Transverse colon (tissue), 4 donors: ENCODE results near the gene RNF168. TPM values are rescaled to one million over a fixed set of nuclear protein-coding genes. Genes with fewer than 3 reads are reported as not detected.

Source experiments
- DNase-seq: peaks from one replicate; pipeline ENCODE4 v3.0.0-alpha.2; 2019
- H3K27ac ChIP-seq, 4 donors: fragments of 200-600 bp; sonication (generic); 2 replicates each; pipeline ENCODE4 v1.5.1; 2016 to 2018; ENCODE audit warnings: inconsistent platforms in 4 of 4
- H3K27me3 ChIP-seq: fragments of 200-600 bp; sonication (generic); 2 replicates; pipeline ENCODE4 v1.5.1; 2017; ENCODE audit warnings: inconsistent platforms
- H3K36me3 ChIP-seq, 4 donors: fragments of 200-600 bp; sonication (generic); 2 replicates each; pipeline ENCODE4 v1.5.1; 2017 to 2019; ENCODE audit warnings: inconsistent platforms in 4 of 4
- H3K4me1 ChIP-seq, 4 donors: fragments of 200-600 bp; sonication (generic); 2 replicates each; pipeline ENCODE4 v1.5.1; 2017 to 2020; ENCODE audit warnings: inconsistent platforms in 4 of 4
- H3K4me3 ChIP-seq, 4 donors: fragments of 200-600 bp; sonication (generic); 1 replicate in 1 of 4; 2 replicates in 3 of 4; pipeline versions ENCODE4 v1.5.1 to v1.6.1; 2017 to 2019; ENCODE audit warnings: inconsistent platforms in 4 of 4
- H3K9me3 ChIP-seq, 2 donors: fragments of 200-600 bp; sonication (generic); 2 replicates each; pipeline ENCODE4 v1.5.1; 2017 to 2019; ENCODE audit warnings: inconsistent platforms in 2 of 2
- CTCF ChIP-seq, 5 experiments: fragments of 200-600 bp in 3 of 5; fragments of 450-650 bp in 2 of 5; sonication (generic) in 3 of 5; IDR thresholded peaks; 1 replicate in 2 of 5; 2 replicates in 3 of 5; pipeline ENCODE4 v1.5.1; 2016 to 2017; ENCODE audit warnings: antibody characterized with exemption in 5 of 5, inconsistent platforms in 3 of 5, mild to moderate bottlenecking in 2 of 5, moderate library complexity in 1 of 5
- EP300 ChIP-seq: sonication (generic); formaldehyde crosslinking; IDR thresholded peaks from one replicate; pipeline ENCODE4 v1.6.1; 2017; ENCODE audit warnings: antibody characterized with exemption, low read depth
- POLR2A ChIP-seq: fragments of 450-650 bp; IDR thresholded peaks from one replicate; pipeline ENCODE4 v1.6.1; 2016; ENCODE audit warnings: antibody characterized with exemption, mild to moderate bottlenecking, moderate library complexity
- POLR2AphosphoS5 ChIP-seq, 3 donors: sonication (generic); formaldehyde crosslinking; IDR thresholded peaks; one replicate each; pipeline ENCODE4 v1.6.1; 2016; ENCODE audit warnings: antibody characterized with exemption in 3 of 3
- WGBS, 2 donors: methylation state at CpG; one replicate each; pipeline ENCODE4 v1.1.5; 2018; ENCODE audit warnings: low coverage in 1 of 2; 5-methylcytosine and 5-hydroxymethylcytosine counted together
- in situ Hi-C, 4 donors: fragments of 200-750 bp; cut with MboI; loops; one replicate each; pipeline versions ENCODE4 v1.15.0 to v1.15.1; 2017; ENCODE audit warnings: low sequenced_read_pairs in 3 of 4, low pct_ligation_motif_present in 1 of 4, low pct_unique_long_range_greater_than_20kb in 1 of 4
- intact Hi-C: fragments of 100-400 bp; cut with DNase I; formaldehyde crosslinking; loops from one replicate; pipeline ENCODE4 v1.15.1; 2023; ENCODE audit warnings: low total_unique reads
- total RNA-seq, 4 donors: library from RNA; depleted of rRNA; stranded (reverse); fragments of >200 nt; gene quantifications; one replicate each; pipeline ENCODE4 v1.1.0, GENCODE V29; 2016

RNF168 gene
- total RNA-seq, 4 donors from 2014 or later, result 17.3 to 221 (median 19.5) TPM

- intact Hi-C loops, result no loop called here
- no peaks in the 10 kb centered on the region for H3K9me3 ChIP-seq
- in situ Hi-C loops, result no loop called here
- WGBS, 2 donors, result 80 to 93% methylated on average over 7 to 8 of the region's 8 CpGs
- H3K36me3 ChIP-seq, result no peaks in the 10 kb centered on the region
- peaks cover 0 to 32% (median 16%) of the 10 kb centered on the region in 4 donors for H3K4me1 ChIP-seq
- H3K4me3 ChIP-seq, result no peak overlapping the region
- no peak for TF ChIP-seq POLR2AphosphoS5 (IDR thresholded peaks at IDR 0.05)
- TF ChIP-seq CTCF (IDR thresholded peaks at IDR 0.05), result no peak
- no peak for TF ChIP-seq POLR2A
- no peak for TF ChIP-seq EP300
- no peak for DNase-seq
- H3K27me3 ChIP-seq, result no peaks in the 10 kb centered on the region
- H3K27ac ChIP-seq, result no peak overlapping the region
These were observed 5.3 kb downstream of the RNF168 start for GRCh38 chr3:196498297-196498696.

- 80 to 84% methylated on average over 2 to 4 of the region's 4 CpGs for WGBS, 2 donors
- intact Hi-C loops, result no loop called here
- no peak overlapping the region for H3K27ac ChIP-seq
- DNase-seq, result no peak
- H3K9me3 ChIP-seq, result no peaks in the 10 kb centered on the region
- in situ Hi-C loops, result no loop called here
- H3K27me3 ChIP-seq, result no peaks in the 10 kb centered on the region
- H3K4me1 ChIP-seq, result peaks cover 0 to 27% (median 14%) of the 10 kb centered on the region in 4 donors
- no peaks in the 10 kb centered on the region for H3K36me3 ChIP-seq
- TF ChIP-seq EP300 (no peak), POLR2AphosphoS5 (IDR thresholded peaks at IDR 0.05) (no peak), POLR2A (no peak), CTCF (IDR thresholded peaks at IDR 0.05) (no peak)
- no peak overlapping the region for H3K4me3 ChIP-seq
These were observed 7.4 kb downstream of the RNF168 start for GRCh38 chr3:196496183-196496582.

GRCh38 chr3:196493292-196493691, 10.3 kb downstream of the RNF168 start:
- Histone ChIP-seq H3K4me3 (no peak overlapping the region), H3K27me3 (no peaks in the 10 kb centered on the region), H3K36me3 (no peaks in the 10 kb centered on the region), H3K4me1 (peaks cover 0 to under 1% (median 0%) of the 10 kb centered on the region in 4 donors), H3K27ac (no peak overlapping the region), H3K9me3 (no peaks in the 10 kb centered on the region)
- WGBS, 2 donors, result 97 to 100% methylated on average over 2 to 7 of the region's 7 CpGs
- in situ Hi-C loops (no loop called here), intact Hi-C loops (no loop called here)
- TF ChIP-seq EP300 (no peak), CTCF (IDR thresholded peaks at IDR 0.05) (no peak), POLR2AphosphoS5 (IDR thresholded peaks at IDR 0.05) (no peak), POLR2A (no peak)
- no peak for DNase-seq

- no peaks in the 10 kb centered on the region for H3K4me1 ChIP-seq
- WGBS, 2 donors, result 96 to 100% methylated on average over 2 of the region's 2 CpGs
- H3K27ac ChIP-seq, result no peak overlapping the region
- H3K36me3 ChIP-seq, result peaks cover 0 to 5% (median 2%) of the 10 kb centered on the region in 4 donors
- H3K27me3 ChIP-seq, result no peaks in the 10 kb centered on the region
- H3K4me3 ChIP-seq, result no peak overlapping the region
- intact Hi-C loops, result no loop called here
- TF ChIP-seq POLR2A (no peak), EP300 (no peak), CTCF (IDR thresholded peaks at IDR 0.05) (no peak), POLR2AphosphoS5 (IDR thresholded peaks at IDR 0.05) (no peak)
- DNase-seq, result no peak
- no peaks in the 10 kb centered on the region for H3K9me3 ChIP-seq
- in situ Hi-C loops, result no loop called here
These were observed 11.5 kb downstream of the RNF168 start for GRCh38 chr3:196492080-196492479.
